ENCODE data around the gene WASL.

- TF ChIP-seq CTCF (conservative IDR thresholded peaks at IDR 0.05; ENCODE audit: low read depth, low read length) (no peak), EZH2 (IDR thresholded peaks at IDR 0.05; ENCODE audit: low read length, unreplicated experiment) (no peak)
Observed at GRCh38 chr7:123782071-123782798, 33.4 kb upstream of the WASL start.
